GM23338 (cell line): ENCODE results near the gene GNG12.

Source experiments
- CREB1 ChIP-seq: fragments of 250-450 bp; sonication (Bioruptor Pico); IDR thresholded peaks from 2 replicates; pipeline ENCODE4 v1.5.0; 2020; ENCODE audit warnings: low read depth, mild to moderate bottlenecking, moderate library complexity
- CTCF ChIP-seq, 2 experiments: fragments of 200-600 bp in 1 of 2; sonication (generic) in 1 of 2; conservative IDR thresholded peaks; 2 replicates each; pipeline versions ENCODE4 v1.5.1 to v1.6.1; 2016 to 2017; ENCODE audit warnings: antibody characterized with exemption in 2 of 2, low read depth in 2 of 2, mild to moderate bottlenecking in 2 of 2, moderate library complexity in 1 of 2
- ETS1 ChIP-seq: IDR thresholded peaks from 2 replicates; pipeline ENCODE4 v1.6.1; 2016; ENCODE audit warnings: antibody characterized with exemption
- EZH2 ChIP-seq: fragments of 200-600 bp; sonication (generic); IDR thresholded peaks from one replicate; pipeline ENCODE4 v1.8.0; 2017; ENCODE audit warnings: antibody characterized with exemption, mild to moderate bottlenecking, low read depth; ENCODE audit not compliant: unreplicated experiment
- JUNB ChIP-seq: IDR thresholded peaks from one replicate; pipeline ENCODE4 v1.6.1; 2016; ENCODE audit warnings: antibody characterized with exemption; ENCODE audit not compliant: unreplicated experiment
- NANOG ChIP-seq: IDR thresholded peaks from 2 replicates; pipeline ENCODE4 v1.6.1; 2016; ENCODE audit warnings: antibody characterized with exemption, borderline replicate concordance
- POLR2AphosphoS5 ChIP-seq: IDR thresholded peaks from 2 replicates; pipeline ENCODE4 v1.6.1; 2016; ENCODE audit warnings: antibody characterized with exemption, low read depth
- REST ChIP-seq: IDR thresholded peaks from one replicate; pipeline ENCODE4 v1.6.1; 2018; ENCODE audit warnings: antibody characterized with exemption; ENCODE audit not compliant: unreplicated experiment
- STAT1 ChIP-seq: IDR thresholded peaks from one replicate; pipeline ENCODE4 v1.6.1; 2016; ENCODE audit warnings: antibody characterized with exemption; ENCODE audit not compliant: unreplicated experiment
- ZNF331 ChIP-seq: fragments of 250-450 bp; sonication (Bioruptor Pico); IDR thresholded peaks from 2 replicates; pipeline ENCODE4 v1.5.0; 2020; ENCODE audit warnings: low read depth, mild to moderate bottlenecking, moderate library complexity
- ZNF462 ChIP-seq: fragments of 250-450 bp; sonication (Bioruptor Pico); IDR thresholded peaks from 2 replicates; pipeline ENCODE4 v1.5.0; 2020; ENCODE audit warnings: mild to moderate bottlenecking, moderate library complexity

- TF ChIP-seq CTCF (conservative IDR thresholded peaks at IDR 0.05; ENCODE audit: low read depth in 2 of 2) = no peak
- no peak for TF ChIP-seq JUNB
- TF ChIP-seq REST = no peak
- no peak for TF ChIP-seq EZH2
- TF ChIP-seq POLR2AphosphoS5 = no peak
- no peak for TF ChIP-seq CREB1 (CRISPR knock-in tag)
- no peak for TF ChIP-seq NANOG
- TF ChIP-seq ZNF462 (CRISPR knock-in tag) = no peak
- no peak for TF ChIP-seq ETS1
- TF ChIP-seq ZNF331 (CRISPR knock-in tag) = no peak
- no peak for TF ChIP-seq STAT1
Observed at GRCh38 chr1:67687649-67688048, 145.6 kb downstream of the GNG12 start.
